CD4-positive, alpha-beta T cell treated with Interleukin-21 for 1 hour (primary cell): ENCODE measurements around the gene ZDHHC9.

Experiments
- DNase-seq: peaks from one replicate; pipeline ENCODE4 v3.0.0-alpha.2; 2020

The ZDHHC9 gene

DNA sequence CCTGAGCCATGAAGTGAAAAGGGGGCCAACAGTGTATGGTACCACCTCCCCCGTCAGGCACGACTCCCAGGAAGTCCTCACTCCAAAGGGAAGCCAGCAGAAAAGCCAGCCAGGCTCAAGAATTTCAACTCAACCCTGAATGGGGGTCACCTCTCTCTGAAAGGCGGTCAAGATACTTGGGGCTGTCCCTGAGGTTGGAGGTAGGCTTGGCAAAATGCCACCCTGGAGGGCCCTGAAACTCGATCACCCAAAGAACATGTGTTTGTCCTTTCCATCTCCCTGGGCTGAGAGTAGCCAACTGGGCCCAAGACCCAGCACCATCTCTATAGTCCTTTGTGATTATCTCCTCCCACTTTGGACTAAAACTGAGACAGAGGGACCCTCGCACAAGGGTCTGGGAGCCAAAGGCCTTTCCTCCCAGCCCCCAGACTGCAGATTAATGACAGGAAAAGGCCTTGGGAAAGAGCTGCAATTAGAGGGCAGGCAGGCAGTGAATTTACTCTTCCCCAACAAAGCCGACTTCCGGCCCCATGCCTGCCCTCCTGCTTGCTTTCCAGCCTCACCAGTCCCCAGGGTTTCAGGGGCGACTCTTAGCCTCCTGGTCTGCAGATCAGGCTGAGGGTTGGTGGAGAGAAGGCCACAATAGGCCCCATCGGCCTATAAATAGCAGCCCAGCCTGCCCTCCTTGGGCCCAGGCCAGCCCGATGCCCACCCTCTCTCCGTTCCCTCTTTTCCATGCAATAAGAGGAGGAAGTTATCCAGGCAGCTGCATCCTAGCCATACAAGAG lies 58.3 kb downstream of the ZDHHC9 start:
- DNase-seq = no peak

- DNase-seq = no peak
Measured at GRCh38 chrX:129784371-129784770, 59.3 kb downstream of the ZDHHC9 start.

- DNase-seq = no peak
Measured at GRCh38 chrX:129783291-129783713, 60.4 kb downstream of the ZDHHC9 start.

- no peak for DNase-seq
Measured at GRCh38 chrX:129782706-129783105, 61.0 kb downstream of the ZDHHC9 start.

DNA sequence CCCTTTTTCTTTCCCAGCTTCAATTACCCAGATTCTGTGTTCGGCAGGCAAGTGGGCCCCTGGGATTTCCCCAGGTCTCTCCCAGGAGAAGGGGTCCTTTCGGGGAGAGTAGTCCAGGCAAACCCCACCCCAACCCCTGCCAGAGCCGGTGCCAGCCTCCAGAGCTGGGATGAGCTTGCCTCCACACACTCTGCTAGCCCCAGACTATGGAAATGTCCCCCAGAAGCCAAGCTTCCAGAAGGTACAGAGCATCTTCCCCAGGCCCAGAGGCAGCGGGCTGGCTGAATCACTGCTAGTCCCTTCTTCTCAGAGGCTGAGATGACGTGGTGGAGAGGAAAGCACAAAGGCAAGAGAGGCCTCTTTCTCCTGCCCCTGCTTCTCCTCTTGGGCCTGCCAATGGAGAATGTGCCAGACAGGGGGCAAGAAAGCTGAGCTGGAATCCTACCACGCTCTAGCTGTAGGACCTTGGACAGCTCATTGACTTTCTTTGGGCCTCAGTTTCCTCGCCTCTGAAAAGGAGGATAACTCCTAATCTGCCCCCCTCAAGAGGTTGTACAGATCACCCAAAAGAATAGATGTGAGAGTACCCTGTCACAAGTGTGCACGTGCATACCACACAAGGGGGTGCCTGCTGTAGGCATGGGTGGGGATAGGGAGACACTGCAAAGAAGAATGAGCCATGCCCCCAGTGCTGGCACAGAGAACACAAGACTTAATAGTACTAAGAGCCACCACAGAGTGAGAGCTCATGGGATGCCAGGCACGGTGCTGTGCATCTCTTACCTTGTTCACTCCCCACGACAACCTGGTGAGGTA lies 61.8 kb downstream of the ZDHHC9 start:
- no peak for DNase-seq

DNA sequence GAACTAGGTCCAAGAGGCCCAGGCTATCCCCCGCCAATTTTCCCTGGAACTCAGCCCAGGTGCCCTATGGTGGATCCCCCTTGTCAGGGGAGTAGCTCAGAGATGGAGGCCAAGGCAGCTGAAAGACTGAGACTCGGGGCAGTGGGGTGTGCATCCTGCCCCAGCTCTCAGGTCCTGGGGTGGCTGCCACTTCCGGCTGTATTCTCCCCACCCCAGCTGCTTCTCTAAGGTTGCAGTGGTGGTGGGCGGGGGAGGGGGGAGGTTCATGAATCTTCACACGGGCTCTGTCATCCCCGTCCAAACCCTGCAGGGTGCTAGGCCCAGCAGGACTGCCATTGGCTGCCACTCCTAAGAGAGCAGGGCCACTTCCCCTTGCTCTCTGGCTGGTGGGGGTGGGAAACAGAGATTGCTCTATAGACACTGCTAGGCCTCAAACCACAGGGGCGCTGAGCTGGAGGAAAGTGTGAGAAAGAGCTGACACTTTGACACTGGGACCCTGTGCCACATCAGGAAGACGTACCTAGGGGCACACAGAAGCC lies 62.5 kb downstream of the ZDHHC9 start:
- peak; percentile 87 for DNase-seq

DNA sequence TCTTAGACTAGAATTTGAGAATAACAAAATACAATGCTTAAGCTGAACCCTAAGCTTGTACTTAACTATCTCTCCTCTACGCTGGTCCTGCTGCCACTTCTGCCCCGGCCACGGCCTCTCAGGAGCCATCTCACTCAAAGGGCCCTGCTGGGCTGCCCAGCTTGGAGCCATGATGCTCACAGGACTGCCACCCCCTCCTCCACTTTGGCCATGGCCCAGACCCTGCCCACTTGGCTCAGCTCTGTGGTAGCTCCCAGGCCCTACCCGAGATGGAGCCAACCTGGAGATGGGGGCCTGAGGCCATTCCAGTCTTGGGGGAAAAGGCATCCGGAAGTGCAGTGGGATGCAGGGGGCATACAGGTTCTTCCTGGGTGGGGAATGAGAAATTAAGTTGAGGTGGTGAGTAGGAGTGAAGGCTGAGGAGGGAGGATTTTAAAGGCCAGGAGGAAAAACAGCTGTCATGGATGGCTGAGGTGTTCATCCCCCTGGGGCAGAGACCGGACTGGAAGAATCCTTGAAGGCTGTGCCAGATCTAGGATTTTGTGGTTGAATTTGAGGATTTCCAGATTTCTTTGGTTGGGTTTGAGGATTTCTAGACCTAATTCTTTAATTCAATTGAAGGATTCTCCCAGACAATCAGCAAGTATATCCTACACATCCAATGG lies 63.1 kb downstream of the ZDHHC9 start:
- DNase-seq = no peak

- peak; percentile 77 for DNase-seq
Measured at GRCh38 chrX:129779747-129780146, 63.9 kb downstream of the ZDHHC9 start, which contains the start of gene SASH3. SASH3 (plus strand) TSS chrX:129779949; CDS start chrX:129780098, 149 bp downstream.

GRCh38 chrX:129779086-129779672 lies 64.5 kb downstream of the ZDHHC9 start:
- no peak for DNase-seq

DNA sequence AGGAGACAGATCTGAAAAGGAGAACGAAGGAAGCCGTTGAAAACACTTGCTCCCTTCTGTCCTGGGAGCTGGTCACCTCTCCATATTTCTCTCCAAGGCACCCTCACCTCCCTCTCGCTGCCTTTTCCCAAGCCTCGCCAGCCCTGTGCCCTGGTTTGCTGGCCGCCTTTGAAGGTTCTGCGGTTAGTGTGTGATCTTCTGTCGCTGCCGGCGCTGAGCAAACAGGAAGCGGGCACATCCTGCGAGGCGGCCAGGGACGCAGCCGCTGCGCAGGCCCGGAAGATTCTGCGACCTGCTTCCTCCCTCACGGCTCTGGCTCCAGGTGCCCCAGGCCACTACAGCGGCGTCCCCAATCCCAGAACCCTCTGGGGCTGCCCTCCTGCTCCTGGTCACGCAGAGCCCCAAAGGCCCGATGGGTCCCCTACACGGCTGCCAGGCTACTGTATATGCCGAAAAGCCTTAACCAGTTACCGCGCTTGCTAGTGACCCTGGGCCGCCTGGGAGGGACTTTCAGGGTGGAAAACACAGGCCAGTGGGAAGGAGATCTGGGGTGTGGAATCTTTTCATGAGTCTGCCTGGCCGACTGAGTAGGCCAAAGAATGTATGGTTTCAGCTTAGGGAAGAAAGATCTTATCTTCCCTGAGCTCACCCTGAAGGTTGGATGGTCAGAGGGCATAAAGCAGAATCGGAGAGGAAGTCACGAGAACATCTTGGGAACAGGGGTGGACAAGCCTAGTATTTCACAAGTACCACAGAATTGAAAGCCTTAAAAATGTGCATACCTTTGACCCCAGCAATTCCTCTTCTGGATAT lies 66.3 kb downstream of the ZDHHC9 start:
- DNase-seq = peak; percentile 75

DNA sequence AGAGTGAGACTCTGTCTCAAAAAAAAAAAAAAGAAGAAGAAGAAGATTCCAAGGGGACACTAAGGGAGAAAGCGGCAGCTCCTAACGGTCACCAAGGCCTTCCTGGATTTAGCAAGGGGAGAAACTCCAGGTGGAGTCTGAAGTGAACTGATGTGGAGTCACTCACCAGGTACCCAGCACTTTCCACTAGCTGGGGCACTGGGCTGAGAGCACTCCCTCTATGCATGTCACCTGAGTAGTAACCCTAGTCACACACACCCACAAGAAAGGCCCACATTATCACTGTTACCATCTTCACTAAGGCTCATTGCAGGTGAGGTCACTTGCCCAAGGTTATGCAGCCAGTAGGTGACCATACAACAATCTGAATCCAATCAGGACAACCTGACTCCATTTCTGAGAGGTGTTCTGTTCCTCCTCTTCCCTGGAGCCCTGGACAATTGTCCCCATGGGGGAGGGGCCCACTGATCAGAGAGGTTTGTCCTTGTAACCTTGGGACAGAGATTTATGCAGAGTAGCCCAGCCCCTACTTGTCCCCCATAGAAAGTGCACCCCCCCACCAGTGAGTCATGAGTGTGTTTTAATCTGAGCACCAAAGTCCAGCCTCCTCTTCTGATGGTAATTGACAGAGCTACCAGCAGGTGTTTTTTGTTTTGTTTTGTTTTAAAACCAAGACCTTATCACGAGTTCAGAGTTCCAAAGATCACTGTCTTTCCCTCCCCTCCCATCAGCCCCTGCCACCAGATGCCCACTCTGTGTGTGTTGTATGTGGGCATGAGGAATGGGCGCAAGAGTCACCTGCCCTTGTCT lies 69.8 kb downstream of the ZDHHC9 start:
- no peak for DNase-seq

GRCh38 chrX:129772796-129773431 lies 70.8 kb downstream of the ZDHHC9 start:
- DNase-seq = peak; percentile 65

- DNase-seq = peak; percentile 48
Measured at GRCh38 chrX:129771266-129771995, 72.3 kb downstream of the ZDHHC9 start.

DNA sequence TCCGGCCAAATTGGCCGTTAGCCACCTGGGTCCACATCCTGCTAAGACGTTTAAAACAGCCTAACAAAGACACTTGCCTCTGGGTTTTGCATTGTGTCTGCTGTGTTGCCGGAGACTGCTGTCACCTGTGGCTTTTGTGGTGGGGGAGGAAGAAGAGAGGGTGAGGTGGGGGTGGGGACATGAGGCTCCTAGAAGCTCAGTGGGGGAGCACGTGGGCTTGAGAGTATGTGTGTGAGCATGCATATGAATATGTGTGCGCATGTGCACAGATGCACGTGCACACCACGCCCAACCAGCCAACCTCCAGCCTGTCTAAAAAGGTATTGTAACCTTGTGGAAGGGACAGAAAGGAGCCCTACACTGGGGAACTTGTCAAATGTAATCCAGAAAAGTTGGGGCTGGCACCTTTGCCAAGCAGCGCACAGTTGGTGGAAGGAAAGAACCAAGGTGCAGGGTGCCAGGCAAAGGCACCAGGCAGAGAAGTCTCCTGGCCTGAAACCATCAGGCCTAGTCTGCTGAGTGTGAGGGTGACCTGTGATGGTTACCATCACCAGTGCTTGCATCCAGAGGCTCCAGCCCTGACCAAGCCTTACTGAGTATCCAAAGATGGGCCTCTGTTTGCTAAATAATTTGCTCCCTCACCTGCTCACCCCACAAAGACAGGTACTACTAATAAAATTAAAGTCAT lies 74.1 kb downstream of the ZDHHC9 start:
- DNase-seq = peak; percentile 82

- DNase-seq = no peak
Measured at GRCh38 chrX:129768586-129769466, 74.9 kb downstream of the ZDHHC9 start.

- DNase-seq = no peak
Measured at GRCh38 chrX:129768186-129768585, 75.5 kb downstream of the ZDHHC9 start.

DNA sequence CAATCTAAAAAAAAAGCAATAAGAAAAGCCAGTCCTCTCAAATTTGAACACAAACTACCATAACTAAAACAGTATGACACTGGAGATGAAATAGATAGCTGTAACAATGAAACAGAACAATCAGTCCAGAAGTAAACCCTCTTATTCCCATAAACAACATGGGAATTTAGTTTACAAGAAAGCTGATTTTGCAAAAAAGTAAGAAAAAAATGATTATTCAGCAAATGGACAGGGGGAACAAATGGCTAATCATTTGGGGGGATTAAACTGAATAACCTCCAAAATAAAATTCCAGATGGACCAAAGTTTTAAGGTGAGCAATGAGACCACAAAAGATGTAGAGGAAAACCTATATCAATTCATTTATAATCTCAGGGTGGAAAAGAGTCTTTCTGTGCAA lies 80.0 kb downstream of the ZDHHC9 start:
- DNase-seq = no peak

- no peak for DNase-seq
Measured at GRCh38 chrX:129762448-129762847, 81.2 kb downstream of the ZDHHC9 start.
